GM18873 (cell line): ENCODE measurements around the gene MAP4K5.

Experiments
- ATAC-seq: cut with Tn5 transposase; IDR thresholded peaks from one replicate; pipeline ENCODE4 v1.9.1; 2021; ENCODE audit warnings: mild to moderate bottlenecking, moderate library complexity, moderate number of reproducible peaks; ENCODE audit not compliant: unreplicated experiment, low FRiP score

The MAP4K5 gene

DNA sequence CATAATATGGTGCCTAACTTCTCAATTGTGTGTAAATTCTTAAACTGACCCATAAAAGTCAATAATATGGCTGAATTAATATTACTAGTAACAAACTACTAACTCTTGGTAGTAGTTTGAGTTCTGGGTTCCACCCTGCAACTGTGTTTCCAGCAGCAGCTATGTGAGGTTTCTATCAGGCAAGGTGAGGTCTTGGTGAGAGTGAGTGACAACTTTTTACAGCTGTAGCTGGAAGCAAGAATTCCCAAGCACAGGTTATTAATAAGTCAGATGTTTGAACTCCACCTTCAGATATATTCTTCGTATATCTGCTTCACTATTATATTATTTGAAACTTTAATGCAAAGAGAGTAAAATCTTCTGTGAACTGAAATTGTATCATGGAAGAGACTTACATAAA, 43.8 kb downstream of the MAP4K5 start:
- ATAC-seq = no peak

DNA sequence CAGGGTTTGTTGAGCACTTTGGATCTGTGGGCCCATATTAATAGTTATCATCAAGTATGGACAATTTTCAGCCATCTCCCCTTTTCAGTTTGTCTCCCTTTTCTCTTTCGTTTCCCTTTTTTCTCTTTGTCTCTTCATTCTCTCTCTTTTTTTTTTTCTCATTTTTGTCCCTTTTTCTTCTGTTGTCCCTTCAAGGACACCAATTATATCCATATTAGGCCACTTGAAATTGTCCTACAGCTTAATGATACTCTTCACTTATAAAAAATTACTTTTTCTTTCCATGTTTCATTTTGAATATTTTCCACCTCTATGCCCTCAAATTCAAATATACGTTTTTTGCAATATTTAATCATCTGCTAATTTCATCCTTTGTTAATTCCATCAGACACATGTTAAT, 53.3 kb downstream of the MAP4K5 start:
- no peak for ATAC-seq

DNA sequence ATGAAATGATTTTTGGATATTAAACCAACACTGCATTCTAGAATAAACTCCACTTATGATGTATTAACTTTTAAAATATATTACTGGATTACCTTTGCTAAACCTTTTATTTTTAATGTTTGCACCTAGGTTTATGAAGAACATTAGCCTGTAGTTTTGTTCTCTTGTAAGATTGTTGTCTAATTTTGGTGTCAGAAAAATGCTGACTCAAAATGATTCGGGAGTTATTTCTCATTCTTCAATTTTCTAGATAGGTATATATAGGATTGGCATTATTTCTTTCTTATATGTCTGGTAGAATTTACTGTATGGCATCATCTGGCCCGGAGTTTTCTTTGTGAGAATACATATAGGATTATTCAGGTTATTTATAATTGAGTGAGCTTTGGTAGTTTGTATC, 54.6 kb downstream of the MAP4K5 start:
- ATAC-seq = no peak

DNA sequence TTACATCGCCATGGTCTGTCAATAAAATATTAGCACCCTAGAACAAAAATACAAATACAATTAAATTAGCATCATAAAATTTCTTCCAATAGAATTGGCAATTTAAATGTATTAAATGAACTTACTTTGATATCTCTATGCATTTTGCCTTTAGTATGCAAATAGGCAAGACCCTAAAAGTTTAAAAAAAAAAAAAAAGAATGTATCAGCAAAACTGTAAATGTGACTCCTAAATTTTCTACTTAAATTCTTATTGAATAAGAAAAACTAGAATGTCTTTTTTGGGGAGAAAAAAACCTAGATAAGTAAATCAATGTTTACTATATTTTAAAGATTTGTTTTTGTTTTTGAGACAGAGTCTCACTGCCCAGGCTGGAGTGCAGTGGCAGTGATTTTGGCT, 56.2 kb downstream of the MAP4K5 start:
- ATAC-seq = no peak

DNA sequence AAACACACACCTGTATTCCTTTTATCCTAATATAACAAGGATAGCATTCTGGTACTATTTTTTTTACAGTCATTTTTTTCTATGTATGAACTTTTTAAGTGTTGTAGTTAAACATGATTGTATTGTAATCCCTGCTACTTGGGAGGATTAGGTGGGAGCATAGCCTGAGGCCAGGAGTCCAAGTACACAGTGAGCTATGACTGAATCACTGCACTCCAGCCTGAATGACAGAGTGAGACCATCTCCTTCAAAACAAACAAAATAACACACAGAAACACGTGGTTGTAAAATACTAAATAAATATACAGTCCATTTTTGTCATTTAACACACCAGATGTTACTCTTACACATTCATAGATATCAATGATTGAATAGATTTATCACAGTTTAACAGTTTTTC, 56.9 kb downstream of the MAP4K5 start:
- ATAC-seq = no peak

DNA sequence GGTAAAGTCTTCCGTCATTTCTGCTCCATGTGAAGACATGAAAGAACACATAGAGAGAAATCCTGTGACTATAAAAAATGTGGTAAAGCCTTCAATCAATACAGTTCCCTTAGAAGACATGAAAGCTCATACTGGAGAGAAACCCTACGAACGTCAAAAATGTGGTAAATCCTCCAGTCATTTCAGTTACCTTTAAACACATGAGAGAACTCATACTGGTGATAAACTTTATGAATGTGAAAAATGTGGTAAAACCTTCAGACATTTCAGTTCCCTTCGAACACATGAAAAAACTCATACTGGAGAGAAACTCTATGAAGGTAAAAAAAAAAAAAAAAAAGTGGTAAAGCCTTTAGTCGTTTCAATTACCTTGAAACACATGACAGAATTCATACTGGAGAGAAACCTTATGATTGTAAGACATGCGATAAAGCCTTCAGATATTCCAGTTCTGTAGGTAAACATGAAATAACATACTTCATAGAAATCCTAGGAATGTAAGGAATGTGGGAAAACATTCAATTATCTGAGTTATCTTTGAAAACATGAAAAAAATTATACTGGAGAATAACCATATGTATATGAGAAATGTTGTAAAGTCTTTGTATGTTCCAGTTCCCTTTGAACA, 60.4 kb downstream of the MAP4K5 start:
- no peak for ATAC-seq

DNA sequence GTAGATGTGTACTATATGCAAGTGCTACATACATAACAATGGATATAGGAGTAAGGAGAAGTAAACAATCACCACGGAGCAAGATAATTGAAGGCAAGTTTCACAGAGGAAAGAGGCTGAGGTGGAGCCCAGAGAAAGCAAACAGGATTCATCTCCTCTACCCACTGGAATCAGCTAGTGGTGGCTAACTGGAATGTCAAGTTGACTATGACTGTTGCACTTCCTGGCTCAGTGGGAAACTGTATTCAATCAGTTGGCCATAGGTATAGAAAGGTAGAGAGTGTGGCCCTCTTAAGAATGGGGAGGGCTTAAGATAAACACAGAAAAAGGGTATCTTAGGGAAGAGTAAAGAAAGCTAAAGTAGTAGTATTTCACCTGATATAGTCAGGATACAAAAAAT, 62.4 kb downstream of the MAP4K5 start:
- ATAC-seq = no peak

DNA sequence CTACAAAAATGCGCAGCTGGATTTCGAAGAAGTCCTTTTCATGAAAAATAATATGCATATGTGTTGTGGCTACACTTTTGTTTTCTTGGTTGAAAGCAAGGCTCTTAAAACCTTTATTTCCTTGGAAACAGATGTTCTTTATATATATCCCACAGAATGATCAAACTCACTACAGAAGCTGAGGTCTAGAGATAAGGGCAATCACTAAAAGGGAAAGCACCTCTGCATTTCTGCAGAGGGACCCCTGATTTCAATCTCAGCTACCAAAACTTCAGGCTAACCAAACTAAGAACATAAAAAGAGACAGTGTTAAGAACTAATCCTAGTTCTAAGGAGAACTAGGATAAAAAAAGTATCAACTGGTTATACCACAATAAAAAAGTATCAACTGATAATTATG, 70.3 kb downstream of the MAP4K5 start:
- ATAC-seq = no peak

DNA sequence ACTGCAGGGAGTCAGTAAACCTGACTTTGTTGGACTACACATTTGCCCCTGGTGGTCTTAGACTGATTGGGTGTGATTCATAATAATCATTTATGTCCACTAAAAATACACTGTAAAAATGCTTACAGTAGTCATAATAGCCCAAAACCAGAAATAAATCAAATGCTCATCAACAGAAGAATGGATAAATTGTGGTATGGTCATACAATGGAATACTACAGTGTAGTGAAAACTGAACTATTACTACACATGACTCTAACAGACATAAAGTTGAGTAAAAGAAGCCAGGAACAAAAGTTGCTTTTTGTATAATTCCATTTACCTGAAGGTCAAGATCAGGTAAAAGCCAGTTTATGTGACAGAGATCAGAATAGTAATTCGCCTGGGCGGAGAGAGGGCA, 78.5 kb downstream of the MAP4K5 start:
- no peak for ATAC-seq

DNA sequence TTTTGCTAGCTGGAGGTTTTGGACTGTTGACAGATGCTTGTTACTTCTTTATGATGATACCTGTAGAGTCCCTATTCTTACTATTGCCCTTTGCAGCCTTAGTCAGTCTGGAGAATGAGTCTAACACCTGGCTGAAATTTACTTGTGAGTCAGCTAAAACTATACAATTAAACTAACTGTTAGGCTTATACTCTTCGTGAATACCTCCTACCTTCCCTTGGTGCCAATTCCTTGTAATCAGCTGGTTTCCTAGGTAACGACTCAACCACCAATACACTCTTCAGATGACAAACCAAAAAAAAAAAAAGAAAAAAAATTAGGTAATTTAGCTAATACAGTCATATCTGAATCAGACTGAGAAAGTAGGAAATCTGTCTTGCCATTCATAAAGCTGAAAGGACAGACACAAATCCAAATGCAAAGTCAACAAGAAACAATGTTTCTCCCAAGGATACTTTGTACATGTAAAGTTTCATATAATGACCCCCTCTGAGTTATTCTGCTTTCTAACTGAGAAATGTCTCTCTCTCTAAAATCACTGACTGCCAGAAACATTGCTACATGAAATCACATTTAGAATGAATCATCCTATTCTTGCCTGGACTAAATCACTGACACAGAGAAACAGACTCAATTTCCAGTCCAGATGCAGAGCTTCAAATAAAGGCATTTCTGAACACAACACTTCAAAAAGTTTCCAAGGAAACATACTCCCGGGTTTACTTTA, 79.2 kb downstream of the MAP4K5 start:
- no peak for ATAC-seq

DNA sequence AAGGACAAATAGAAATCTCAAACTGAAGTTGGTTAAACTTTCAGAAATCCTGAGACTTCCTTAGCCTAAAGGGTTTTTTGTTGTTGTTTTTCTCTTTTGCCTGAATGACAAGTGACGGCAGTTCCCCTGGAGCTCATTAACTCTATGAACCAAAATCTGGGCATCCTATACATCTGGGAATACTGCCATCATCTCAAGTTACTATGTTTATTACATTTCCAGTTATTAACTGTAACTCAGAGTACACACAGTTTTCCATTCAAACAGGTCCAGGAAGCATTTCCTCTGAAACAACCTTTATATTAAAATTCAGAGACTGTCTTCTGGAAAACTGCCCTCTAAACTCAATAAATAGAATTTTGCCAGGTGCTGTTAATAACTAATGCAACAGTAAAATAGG, 80.1 kb downstream of the MAP4K5 start:
- ATAC-seq = no peak

DNA sequence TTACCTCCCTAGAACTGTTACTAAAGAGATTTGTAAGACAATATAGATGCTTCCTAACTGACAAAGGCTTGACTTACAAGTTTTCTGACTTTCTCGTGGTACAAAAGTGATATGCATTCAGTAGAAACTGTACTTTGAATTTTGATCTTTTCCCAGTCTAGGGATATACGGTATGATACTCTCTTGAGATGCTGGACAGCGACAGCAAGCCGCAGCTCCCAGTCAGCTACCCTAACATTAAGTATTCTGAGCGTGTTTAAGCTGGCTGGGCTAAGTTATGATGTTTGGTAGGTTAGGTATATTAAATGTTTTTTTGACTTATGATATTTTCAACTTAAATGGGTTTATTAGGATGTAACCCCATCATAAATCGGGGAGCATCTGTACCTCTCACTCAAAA, 80.5 kb downstream of the MAP4K5 start:
- ATAC-seq = no peak

DNA sequence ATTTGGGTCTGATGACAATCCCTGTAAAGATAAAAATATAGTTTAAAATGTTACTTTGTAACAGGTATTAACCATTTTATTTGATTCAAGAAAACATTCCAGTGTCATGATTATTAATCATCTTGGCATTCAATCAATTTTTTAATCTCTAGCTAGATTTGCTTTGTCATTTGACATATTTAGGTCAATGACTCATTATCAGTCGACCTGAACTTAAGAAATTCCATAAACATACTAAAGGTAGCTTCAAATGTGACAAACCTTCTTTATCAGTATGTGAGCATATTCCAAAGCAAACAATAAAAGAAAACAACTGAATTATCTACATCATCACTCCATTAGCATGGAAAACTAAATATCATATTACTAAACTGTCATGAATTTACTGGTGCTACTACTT, 84.9 kb downstream of the MAP4K5 start:
- ATAC-seq = no peak

DNA sequence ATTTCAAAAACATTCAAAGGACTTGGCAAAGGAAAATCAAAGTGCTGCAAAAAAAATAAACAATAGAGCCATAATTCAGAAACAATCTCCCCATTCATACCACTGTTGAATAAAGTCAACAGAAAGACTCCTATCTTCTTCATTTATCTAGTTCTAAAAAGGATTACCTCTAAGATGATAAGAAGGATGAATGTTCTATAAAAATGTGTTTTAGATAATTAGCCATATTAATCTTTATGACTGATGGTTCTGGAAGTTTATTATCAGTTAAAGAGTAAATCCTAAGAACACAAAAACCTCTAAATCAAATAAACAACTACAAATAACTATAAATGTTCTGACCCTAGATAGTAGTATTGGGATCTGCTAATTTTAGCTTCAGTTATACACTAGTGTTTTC, 97.8 kb downstream of the MAP4K5 start:
- ATAC-seq = no peak

DNA sequence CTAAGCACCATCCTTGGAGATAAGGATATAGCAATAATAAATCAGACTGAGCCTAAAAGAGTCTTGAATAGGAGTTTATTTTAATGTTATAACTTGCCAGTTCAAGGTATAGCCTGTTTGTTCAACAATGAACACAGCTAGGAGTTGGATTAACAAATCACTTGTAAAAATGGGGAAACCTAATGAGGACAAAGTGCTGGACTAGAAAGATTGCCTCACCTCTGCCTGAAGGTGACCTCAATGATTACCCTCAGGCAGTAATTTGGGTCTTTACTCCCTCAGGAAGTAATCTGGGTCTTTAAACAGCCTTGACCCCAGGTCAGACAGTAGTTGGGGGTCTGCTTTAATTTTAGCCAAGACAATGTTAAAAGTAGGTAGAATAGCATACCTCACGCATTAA, 100.2 kb downstream of the MAP4K5 start:
- ATAC-seq = no peak

DNA sequence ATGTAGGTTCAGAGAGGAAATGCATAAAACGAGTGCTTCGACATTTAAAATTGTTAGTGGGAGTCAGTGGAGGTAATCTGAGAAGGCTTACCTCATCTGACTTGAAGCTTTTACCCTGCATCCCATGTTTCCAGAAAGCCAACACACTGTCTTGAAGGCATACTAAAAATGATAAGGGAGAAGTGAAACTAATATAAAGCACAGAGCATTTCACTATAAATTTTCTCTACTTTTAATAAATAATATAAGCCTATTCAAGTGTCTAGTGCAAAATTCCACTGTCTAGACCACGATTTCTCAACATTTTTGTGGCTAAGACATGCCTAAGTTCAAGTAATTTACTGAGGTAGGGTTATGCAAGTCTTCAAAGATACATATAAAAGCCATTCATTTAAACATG, 106.6 kb downstream of the MAP4K5 start:
- ATAC-seq = no peak

DNA sequence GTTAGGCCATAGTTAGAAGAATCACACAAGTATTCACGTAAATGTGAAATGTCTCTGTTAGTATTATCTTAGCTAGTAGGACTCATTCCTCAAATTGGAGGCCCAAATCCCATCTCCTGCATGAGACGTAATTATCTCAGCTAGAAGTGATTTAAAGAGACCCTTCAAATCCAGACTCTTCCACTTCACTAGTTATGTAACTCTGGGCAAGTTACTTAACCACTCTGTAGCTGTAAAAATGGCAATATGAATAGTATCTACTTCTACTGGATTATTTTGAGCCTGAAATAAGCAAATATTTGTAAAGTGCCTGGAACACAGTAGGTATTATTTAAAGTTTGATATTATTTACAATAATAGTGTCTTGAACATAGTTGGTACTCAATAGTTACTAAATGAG, 107.3 kb downstream of the MAP4K5 start:
- ATAC-seq = no peak

DNA sequence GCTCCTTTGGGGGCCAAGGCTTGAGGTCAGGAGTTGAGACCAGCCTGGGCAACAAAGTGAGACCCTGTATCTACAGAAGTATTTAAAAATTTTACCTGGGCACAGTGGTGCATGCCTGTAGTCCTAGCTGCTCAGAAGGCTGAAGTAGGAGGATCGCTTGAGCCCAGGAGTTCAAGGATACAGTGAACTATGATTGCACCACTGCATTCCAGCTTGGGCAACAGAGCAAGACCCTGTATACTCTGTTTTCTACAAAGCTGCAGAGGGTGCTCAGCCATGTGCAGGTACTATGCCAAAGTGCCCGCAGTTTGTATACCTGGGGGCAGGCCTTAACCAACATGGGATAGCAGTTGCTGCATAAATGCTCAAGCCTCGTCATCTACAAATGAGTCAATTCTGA, 108.8 kb downstream of the MAP4K5 start:
- no peak for ATAC-seq

DNA sequence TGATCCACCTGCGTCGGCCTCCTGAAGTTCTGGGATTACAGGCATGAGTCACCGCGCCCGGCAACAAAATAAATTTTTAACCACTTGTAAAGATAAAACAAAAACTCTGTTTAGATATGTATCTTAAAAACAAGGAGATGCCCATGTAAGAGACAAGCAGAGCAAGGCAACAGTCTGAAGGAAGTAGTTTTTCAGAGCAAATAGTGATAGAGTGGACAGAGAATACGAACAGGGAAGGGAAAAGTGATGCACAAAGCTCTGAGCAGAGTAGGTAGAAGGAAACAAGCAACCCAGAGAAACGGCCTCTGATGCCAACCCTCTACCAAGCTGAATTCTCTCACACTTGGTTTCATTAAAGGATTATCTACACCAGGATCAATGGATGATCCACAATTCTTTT, 110.9 kb downstream of the MAP4K5 start:
- ATAC-seq = no peak

DNA sequence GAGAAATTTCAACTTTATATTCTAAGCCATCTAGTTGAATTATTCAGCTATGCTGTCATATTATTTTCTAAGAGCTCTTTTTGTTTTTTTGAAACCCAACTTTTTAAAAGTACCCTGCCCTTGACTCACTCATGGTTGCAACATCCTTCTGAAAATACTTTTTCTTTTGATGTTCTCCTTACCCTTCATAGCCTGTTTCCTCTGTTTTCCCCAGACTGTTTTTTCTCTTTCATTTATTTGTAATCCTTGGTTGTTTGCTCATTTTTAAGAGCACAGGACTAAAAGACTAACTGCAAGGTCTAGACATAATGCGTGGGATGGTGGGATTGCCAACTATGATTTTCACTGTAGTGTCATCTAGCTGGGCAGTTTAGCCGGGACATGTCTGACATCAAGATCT, 114.5 kb downstream of the MAP4K5 start:
- ATAC-seq = no peak

DNA sequence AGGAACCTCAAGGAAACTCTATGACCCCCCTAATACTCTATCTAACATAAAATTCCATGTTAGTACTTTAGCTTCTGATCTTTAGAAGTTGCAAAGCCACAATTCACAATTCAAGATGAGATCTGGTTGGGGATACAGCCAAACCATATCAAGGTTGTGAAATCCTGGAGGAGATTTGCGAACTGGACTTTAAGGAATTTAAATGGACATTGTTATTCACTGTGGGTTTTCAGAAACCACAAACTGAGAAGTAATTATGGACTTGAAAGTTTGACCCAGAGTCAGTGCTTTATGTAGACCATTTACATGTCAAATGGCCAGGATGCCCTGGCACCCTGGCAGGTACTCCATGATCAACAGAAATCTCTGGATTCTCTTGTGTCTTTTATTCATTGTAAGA, 121.4 kb downstream of the MAP4K5 start:
- ATAC-seq = no peak

DNA sequence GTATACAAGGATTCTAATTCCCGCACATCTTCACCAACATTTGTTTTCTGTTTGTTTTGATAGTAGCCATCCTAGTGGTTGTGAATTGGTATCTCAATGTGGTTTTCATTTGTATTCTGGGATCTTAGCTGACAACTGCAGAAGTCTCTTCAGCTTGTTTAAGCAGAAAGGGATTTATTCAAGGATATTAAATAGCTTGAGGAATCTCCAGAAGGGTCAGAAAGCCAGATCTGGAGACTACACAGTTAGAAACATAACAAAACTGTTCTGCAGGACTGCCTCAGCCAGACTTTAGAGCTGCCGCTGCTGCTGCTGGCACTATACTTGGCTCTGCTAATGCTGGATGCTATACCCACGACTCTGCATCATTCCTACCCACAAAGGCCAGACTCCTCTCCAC, 122.3 kb downstream of the MAP4K5 start:
- ATAC-seq = no peak
